Stimulated activated CD4-positive, alpha-beta T cell treated with anti-CD3 and anti-CD28 coated beads, TNF-alpha, amount 100 ng/mL, for 1 hour (primary cell): ENCODE data around the gene ZNF765.
"Not testable (repeated sequence)": the region's sequence is repeated elsewhere in the genome, so short reads cannot be mapped to it uniquely, and the experiment has no call there.

Source experiments
- DNase-seq, 3 donors: peaks; one replicate each; pipeline ENCODE4 v3.0.0-alpha.2; 2020; ENCODE audit warnings: low read depth in 3 of 3, low spot score in 1 of 3

The ZNF765 gene

DNA sequence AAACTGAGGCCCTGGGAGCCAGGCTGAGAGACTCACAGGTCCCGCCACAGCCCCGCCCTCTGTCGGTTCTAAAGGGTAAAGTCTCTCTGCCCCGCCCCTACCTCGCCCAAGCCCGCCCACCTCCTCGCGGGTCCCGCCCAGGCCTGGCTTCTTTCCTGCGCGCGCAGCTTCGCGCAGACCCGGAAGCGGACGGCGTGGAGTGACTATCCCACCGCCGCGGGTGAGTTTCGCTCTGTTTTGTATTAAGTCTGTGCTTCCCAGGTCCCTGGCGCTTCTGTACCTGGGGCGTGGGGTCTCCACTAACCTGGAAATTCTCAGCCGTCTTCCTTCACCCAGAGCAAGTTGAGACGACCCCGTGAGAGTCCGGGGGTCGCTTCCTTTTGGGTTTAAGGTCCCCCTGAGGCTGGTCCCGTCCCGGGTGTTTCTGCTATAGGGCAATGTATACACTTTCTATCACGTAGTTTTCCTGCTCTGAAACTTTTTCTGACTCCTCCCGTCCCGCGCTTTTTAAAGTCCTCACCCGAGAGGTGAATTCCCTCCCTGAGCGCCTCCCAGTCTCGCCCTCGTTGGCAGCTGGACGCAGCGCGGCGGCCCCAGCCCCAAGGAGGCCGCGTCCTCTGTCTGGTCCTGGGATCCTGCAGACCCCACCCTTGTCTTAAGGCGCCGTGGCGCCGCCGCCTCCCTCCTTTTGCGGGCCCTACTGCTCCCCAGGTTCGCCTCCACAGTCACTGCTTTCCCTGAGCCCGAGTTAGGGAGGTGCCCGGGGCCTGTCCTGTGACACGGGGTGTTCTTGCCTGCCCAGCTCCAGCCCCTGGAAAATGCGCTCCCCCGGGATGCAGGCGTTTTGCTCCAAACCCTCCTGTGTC, at the start of gene ZNF765:
Gene ZNF765 (plus strand): TSS at position 176 of the 866 bp plus-strand sequence. CDS start 2,867 bp downstream, outside the sequence.
- DNase-seq = peak; percentile 90 to 97 (median 94)

DNA sequence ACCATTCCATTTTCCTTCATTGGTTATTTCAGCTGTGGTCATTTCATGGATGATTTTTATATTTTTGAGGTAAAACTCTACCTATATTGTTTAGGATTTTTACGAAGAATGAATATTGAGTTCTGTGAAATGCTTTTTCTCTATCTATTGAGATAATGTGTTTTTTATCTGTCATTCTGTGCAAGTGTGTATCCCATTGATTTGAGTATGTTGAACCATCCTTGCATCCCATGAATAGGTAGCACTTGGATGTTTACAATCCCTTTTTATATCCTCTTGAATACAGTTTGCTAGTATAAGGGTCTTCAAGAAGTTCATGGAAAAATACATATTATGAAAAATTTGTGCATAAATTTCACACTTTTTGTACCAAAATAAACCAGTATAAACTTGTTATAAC, 39.2 kb upstream of the ZNF765 start:
- no peak for DNase-seq

DNA sequence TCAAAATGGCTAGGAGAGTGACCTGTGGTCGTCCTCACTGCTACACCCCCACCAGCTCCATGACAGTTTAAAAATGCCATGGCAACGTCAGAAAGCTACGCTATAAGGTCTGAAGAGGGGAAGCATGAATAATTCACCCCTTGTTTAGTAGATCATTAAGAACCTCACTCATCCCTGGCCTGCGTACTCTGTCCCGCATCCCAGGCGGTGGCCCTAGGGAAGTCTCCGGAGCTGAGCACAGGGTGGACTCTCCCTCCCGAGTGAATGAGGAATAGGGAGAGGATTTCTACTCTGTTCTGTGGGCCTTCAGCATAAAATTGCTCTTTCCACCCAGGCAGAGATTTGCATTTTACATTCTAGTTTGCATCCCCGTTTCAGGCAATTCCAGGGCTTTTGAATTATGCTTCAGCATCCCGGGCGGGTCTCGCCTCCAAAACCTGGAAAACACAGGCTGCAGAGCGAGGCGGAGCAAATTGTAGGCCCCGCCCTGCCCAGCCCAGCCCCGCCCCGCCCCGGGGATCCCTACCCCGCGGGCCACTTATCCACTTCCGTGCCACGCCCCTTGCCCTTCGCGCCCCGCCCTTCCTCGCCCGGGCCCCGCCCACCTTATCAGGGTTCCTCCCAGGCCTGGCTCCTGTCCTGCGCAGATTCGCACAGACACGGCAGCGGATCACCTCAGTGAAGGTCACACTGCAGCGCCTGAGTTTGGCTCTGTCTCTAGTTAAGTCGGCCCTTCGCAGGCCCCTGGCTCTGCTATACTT, 36.9 kb upstream of the ZNF765 start:
- DNase-seq = no peak

DNA sequence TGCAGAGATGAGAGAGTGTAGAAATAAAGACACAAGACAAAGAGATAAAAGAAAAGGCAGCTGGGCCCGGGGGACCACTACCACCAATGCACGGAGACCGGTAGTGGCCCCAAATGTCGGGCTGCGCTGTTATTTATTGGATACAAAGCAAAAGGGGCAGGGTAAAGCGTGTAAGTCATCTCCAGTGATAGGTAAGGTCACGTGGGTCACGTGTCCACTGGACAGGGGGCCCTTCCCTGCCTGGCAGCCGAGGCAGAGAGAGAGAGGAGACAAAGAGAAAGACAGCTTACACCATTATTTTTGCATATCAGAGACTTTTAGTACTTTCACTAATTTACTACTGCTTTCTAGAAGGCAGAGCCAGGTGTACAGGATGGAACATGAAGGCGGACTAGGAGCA, 34.9 kb upstream of the ZNF765 start:
- not testable (repeated sequence) for DNase-seq

DNA sequence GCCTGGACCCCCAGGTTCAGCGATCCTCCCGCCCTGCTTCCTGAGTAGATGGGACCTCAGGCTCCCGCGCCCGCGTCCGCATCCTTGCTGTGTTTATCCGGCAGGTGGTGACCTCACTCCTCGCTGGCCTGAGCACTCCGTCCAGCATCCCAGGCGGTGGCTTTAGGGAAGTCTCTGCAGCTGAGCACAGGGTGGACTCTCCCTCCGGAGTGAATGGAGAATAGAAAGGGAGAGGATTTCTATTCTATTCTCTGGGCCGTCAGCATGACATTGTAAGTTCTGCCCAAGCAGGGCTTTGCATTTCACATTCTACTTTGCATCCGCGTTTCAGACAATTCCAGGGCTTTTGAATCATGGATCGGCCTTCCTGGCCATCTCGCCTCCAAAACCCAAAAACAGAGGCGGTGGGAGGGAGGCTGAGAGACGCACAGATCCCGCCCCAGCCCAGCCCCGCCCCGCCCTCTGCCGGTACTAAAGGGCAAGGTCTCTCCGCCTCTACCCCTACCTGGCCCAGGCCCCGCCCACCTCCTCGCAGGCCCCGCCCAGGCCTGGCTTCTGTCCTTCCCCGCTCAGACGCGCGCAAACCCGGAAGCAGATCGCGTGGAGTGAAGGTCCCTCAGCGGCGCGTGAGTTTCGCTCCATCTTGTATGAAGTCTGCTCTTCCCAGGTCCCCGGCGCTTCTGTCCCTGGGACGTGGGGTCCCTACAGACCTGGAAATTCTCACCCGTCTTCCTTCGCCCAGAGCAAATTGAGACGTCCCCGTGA, 29.6 kb upstream of the ZNF765 start, which contains the start of gene ZNF525:
Gene ZNF525 (plus strand): TSS at position 572 of the 765 bp plus-strand sequence. CDS start 6,577 bp downstream, outside the sequence.
- DNase-seq = peak; percentile 90 to 97 (median 95)

DNA sequence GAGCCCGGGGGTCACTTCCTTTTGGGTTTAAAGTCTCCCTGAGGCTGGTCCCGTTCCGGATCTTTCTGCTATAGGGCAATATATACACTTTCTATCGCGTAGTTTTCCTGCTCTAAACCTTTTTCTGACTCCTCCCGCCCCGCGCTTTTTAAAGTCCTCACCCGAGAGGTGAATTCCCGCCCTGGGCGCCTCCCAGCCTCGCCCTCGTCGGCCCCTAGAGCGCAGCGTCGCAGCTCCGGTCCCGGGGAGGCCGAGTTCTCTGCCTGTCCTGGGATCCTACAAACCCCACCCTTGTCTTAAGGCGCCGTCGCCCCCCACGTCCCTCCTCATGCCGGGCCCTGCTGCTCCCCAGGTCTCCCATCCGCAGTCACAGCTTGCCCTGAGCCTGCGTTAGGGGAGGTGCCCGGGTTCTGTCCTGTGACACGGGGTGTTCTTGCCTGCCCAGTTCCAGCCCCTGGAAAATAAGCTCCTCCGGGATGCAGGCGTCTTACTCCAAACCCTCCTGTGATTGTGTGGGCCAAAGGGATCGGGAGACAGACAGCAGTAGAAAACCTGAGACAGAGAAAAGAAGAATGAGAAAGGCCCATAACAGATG, 29.0 kb upstream of the ZNF765 start:
- peak in 1 of 3 donors; percentile 1 for DNase-seq

DNA sequence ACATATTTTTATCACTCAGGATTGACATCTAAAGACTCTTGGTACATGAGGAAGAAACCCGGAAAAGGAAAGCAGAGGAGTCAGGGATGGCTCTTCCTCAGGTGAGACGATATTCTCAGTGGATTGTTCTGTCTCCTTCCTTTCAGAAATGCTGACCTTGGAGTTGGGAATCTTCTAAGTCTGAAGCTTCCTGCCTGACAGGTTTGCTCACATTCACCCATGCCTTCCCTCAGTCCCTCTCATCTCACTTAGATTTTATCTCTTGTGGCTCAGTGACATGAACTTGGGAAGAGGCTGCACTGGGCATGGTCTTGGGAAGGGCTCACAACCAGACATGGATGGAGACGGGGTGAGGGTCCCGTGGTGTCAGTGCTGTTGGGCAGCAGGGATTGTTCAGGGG, 22.8 kb upstream of the ZNF765 start:
- no peak for DNase-seq

DNA sequence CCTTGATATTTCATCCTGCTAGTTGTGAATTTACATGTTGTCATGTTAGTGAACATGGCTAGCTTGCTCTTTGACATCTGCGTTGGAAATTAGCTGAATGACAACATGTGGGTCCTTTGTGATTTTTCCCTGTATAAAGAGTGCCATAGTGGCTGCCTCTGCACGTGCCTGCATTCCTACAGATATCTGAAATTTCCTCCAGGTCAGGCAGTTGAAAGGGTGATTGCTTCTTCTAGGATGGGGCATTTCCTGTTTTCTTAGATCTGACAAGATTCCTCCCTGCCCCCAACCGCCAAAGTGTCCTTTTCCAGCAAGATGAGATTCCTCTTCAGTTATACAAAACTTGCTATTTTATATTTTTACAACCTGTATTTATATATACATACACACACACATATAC, 20.7 kb upstream of the ZNF765 start:
- DNase-seq = no peak

DNA sequence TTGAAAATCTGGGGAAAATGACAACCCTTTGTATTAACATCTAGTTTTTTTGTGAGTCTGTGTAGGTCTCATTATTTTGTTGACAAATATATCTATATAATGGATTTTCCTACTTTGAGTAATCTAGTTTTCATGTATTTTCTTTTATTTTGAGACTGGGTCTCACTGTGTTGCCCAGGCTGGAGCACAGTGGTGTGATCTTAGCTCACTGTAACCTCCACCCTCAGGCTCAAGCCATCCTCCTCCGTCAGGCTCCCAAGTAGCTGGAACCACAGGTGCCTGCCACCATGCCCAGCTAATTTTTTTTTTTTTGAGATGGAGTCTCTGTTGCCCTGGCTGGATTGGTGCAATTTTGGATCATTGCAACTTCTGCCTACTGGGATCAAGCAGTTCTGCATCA, 20.2 kb upstream of the ZNF765 start:
- no peak for DNase-seq

DNA sequence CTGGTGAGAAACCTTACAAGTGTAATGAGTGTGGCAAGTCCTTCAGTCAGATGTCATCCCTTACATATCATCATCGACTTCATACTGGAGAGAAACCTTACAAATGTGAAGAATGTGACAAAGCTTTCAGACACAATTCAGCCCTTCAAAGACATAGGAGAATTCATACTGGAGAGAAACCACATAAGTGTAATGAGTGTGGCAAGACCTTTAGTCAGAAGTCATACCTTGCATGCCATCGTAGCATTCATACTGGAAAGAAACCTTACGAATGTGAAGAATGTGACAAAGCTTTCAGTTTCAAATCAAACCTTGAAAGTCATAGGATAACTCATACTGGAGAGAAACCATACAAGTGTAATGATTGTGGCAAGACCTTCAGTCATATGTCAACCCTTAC, 13.6 kb upstream of the ZNF765 start:
- no peak for DNase-seq

DNA sequence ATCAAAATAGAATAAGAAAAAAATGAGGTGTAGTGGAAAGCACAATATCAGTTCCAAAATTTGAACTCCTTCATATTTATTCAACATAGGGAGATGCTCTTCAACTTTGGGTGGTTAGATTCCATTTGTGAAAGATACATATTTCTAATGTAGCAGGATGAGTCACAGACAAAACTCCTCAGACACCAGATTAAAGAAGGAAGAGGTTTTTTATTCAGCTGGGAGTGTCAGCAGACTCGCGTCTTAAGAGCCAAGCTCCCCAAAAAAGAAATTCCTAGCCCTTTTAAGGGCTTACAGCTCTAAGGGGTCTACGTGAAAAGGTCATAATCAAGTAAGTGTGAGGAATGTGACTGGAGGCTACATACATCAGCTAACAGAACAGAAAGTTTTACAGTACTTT, 6.8 kb upstream of the ZNF765 start:
- DNase-seq = no peak

DNA sequence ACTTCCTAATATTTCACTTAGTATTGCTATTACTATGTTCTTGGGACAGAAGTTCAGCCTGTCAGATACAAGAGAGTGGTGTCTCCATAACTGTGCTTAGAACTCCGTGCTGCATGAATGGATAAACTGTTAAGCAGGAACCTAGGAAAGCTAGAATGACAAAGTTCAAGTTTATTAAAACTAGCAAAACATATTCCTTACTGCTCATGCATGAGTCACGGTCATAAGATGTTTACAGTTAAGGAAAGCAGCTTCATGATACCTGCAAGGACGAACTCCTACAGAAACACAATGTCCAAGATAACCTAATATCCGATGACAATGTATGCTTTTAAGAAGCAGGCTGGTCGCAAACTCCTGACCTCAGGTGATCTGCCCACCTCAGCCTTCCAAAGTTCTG, 6.0 kb upstream of the ZNF765 start:
- DNase-seq = no peak

DNA sequence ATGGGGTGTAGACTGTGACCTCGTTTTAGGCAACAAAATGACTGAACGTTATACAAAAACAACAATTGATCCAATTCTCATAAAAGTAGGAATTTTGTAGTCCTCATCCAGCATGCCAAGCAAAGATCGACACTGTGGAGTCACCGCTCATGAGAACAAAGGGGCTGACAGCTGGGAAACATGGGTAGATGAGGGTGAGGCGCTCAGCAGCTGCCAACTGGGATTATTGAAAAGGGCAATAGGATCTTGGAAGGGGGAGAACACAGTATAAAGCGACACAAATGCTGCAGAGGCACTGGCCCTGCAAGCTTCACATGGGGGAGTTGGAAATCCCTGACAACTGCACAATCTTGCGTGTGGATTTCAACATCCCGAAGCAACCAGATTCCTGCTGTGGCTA, 5.4 kb upstream of the ZNF765 start:
- no peak for DNase-seq

DNA sequence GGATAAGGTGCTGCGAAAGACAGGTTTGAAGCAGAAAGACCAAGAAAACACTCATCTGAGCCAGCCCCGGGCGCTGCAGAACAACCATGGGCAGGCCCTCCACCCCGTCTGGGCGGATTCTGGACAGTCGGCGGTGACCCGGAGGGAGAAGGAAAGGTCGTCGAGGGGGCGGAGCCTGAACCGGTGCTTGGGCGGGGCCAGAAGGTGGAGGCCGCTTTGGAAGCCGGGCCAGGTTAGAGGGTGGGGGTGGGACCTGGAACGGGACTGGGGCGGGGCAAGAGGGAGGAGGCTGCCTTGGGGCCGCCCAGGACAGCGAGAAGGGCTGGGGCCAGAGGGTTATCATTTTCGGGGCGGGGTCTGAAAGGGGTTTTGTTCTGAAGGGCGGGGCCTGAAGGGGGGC, 5.0 kb upstream of the ZNF765 start:
- no peak for DNase-seq

DNA sequence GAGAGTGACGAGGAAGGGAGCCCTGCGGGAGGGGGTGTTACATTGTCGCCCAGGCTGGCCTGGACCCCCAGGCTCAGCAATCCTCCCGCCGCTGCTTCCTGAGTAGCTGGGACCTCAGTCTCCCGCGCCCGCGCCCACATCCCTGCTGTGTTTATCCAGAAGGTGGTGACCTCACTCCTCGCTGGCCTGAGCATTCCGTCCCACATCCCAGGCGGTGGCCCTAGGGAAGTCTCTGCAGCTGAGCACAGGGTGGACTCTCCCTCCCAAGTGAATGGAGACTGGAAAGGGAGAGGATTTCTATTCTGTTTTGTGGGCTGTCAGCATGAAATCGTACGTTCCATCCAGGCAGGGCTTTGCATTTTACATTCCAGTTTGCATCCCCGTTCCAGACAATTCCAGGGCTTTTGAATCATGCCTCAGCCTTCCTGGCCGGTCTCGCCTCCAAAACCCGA, 401 bp upstream of the ZNF765 start:
- no peak for DNase-seq

DNA sequence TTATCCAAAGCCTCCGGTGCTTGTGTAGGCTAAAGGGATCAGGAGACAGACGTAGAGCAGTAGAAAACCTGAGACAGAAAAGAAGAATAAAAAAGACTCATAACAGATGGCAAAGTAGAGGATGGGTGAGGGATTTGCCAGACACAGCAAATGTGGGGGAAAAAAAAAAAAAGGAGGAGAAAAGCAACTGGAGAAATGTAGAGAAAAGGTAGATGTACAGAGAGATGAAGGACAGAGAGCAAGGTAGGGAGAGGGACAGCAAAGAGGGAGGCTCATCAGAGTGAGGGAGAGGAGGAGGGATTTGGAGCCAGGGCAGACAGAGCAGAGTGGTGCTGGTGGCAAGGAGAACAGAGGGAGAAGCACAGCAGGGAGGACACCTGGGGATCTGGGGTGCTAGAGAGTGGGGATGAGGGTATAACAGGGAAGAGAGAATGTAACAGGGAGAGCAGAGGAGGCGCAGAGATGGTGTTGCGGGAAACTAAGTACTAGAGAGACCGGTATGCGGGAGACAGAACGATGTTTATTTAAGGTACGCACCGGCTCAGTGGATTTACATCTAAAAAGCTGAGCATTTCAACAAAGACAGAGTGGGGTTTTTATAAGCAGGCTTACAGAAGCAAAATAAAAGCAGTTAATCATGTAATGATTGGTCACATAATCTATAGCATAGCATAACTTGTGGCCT, 1.0 kb downstream of the ZNF765 start:
- DNase-seq = not testable (repeated sequence)

DNA sequence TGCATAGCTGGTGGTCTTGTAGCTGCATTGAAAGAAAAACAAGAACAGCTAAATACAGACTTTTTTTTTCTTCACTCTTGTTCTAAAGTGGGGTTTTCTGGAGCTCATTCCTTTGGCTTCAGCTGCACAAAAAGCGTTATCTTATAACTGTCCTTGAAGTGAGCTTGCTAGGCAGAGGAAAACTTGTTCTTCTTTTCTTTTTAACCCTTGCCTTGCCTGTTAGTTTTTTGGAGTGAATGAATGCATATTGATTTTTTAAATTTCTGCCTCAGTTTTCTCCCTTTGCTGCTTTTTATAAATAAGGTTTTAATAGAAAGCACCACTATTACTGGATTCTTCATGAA, 1.5 kb downstream of the ZNF765 start:
- no peak for DNase-seq

DNA sequence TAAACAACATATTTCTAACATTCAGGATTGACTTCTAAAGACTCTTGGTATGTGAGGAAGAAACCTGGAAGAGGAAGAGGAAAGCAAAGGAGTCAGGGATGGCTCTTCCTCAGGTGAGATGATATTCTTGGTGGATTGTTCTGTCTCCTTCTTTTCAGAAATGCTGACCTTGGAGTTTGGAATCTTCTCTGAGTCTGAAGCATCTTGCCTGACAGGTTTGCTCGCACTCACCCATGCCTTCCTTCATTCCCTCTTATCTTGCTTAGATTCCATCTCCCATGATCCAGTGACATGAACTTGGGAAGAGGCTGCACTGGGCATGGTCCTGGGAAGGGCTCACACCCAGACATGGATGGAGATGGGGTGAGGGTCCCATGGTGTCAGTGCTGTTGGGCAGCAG, 3.0 kb downstream of the ZNF765 start:
- DNase-seq = not testable (repeated sequence)

DNA sequence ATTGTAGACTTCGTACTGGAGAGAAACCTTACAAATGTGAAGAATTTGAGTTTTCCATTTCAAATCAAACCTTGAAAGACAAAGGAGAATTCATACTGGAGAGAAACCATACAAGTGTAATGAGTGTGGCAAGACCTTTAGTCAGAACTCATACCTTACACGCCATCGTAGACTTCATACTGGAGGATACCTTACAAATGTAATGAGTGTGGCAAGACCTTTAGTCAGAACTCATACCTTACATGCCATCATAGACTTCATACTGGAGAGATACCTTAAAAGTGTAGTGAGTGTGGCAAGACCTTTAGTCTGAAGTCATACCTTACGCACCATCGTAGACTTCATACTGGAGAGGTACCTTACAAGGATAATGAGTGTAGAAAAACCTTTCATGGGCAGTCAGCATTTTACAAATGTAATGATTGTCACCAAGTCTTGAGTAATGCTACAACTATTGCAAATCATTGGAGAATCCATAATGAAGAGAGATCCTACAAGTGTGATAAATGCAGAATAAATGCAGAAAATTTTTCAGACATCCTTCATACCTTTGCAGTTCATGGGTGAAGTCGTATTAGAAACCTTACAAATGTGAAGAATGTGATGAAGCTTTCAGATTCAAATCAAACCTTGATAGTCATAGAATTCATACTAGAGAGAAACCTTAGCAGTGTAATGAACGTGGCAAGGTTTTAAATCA, 14.7 kb downstream of the ZNF765 start:
- DNase-seq = no peak
